Measurements from ENCODE around the gene R3HCC1L.
A peak's percentile ranks its signal among the peaks of the same experiment; 100 is the strongest.

R3HCC1L gene

GRCh38 chr10:98134431-98135221, at the start of gene R3HCC1L:
TSS of gene R3HCC1L (plus strand) at chr10:98134657. CDS start at chr10:98208115, 73,458 bp downstream.
- DNase-seq: peak; percentile 93

- DNase-seq: no peak
Observed at GRCh38 chr10:98085238-98085637, 49.2 kb upstream of the R3HCC1L start.

GRCh38 chr10:98086837-98087708, 47.4 kb upstream of the R3HCC1L start:
- DNase-seq: no peak

- no peak for DNase-seq
Observed at GRCh38 chr10:98088186-98088971, 46.1 kb upstream of the R3HCC1L start.

- no peak for DNase-seq
Observed at GRCh38 chr10:98090822-98091221, 43.6 kb upstream of the R3HCC1L start.

- DNase-seq: no peak
Observed at GRCh38 chr10:98096316-98096715, 38.1 kb upstream of the R3HCC1L start.

GRCh38 chr10:98096731-98097130, 37.7 kb upstream of the R3HCC1L start:
- no peak for DNase-seq

GRCh38 chr10:98097175-98097574, 37.3 kb upstream of the R3HCC1L start:
- DNase-seq: no peak

GRCh38 chr10:98097616-98098015, 36.8 kb upstream of the R3HCC1L start:
- DNase-seq: no peak

- DNase-seq: no peak
Observed at GRCh38 chr10:98098247-98098646, 36.2 kb upstream of the R3HCC1L start.

GRCh38 chr10:98100476-98100875, 34.0 kb upstream of the R3HCC1L start:
- DNase-seq: no peak

- DNase-seq: no peak
Observed at GRCh38 chr10:98101366-98101765, 33.1 kb upstream of the R3HCC1L start.

GRCh38 chr10:98104125-98104524, 30.3 kb upstream of the R3HCC1L start:
- DNase-seq: no peak

GRCh38 chr10:98106531-98106930, 27.9 kb upstream of the R3HCC1L start:
- no peak for DNase-seq

- no peak for DNase-seq
Observed at GRCh38 chr10:98107644-98108430, 26.6 kb upstream of the R3HCC1L start.

- DNase-seq: no peak
Observed at GRCh38 chr10:98110356-98110755, 24.1 kb upstream of the R3HCC1L start.

GRCh38 chr10:98115031-98115787, 19.2 kb upstream of the R3HCC1L start:
- DNase-seq: no peak

GRCh38 chr10:98119891-98120290, 14.6 kb upstream of the R3HCC1L start:
- no peak for DNase-seq

- DNase-seq: no peak
Observed at GRCh38 chr10:98125940-98126631, 8.4 kb upstream of the R3HCC1L start.

- no peak for DNase-seq
Observed at GRCh38 chr10:98128802-98129201, 5.7 kb upstream of the R3HCC1L start.

- no peak for DNase-seq
Observed at GRCh38 chr10:98131619-98132018, 2.8 kb upstream of the R3HCC1L start.

Data from activated effector memory CD4-positive, alpha-beta T cell treated with Interleukin-2 at 50 U/mL for 16 hours (primary cell).